SU-DHL-6 (cell line): ENCODE data around the gene NECTIN3.

Source experiments
- EZH2phosphoT487 ChIP-seq: fragments of 200-600 bp; sonication (generic), shearing (Covaris generic); conservative IDR thresholded peaks from 2 replicates; pipeline ENCODE4 v1.6.1; 2018; ENCODE audit warnings: mild to moderate bottlenecking, antibody characterized with exemption, low read length, moderate library complexity, mixed read lengths
- TF ChIP-seq, protein P1 (sequence below): fragments of 200-600 bp; sonication (generic); IDR thresholded peaks from one replicate; pipeline ENCODE4 v1.5.1; 2017; ENCODE audit warnings: antibody characterized with exemption, mild to moderate bottlenecking, low read length, moderate library complexity; ENCODE audit not compliant: insufficient read depth, poor library complexity, severe bottlenecking

DNA sequence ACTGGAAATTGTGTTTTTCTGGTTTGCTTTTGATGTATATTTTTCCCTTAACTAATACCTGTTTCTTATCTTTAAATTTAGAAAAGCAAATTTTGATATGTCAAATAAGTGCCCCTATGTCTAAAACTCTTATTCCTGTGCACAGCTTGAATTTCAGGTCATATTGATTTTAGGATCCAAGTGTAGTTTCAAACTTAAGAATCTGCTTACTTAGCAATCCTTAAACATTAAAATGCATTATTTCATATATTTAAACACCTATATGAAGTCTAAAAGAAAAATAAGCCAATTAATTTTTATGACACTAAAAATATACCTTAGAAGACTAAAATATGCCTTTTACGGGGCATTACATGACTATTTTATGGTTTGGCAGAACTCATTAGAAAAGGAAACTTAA, 59.2 kb downstream of the NECTIN3 start:
- TF ChIP-seq, protein P1, sequence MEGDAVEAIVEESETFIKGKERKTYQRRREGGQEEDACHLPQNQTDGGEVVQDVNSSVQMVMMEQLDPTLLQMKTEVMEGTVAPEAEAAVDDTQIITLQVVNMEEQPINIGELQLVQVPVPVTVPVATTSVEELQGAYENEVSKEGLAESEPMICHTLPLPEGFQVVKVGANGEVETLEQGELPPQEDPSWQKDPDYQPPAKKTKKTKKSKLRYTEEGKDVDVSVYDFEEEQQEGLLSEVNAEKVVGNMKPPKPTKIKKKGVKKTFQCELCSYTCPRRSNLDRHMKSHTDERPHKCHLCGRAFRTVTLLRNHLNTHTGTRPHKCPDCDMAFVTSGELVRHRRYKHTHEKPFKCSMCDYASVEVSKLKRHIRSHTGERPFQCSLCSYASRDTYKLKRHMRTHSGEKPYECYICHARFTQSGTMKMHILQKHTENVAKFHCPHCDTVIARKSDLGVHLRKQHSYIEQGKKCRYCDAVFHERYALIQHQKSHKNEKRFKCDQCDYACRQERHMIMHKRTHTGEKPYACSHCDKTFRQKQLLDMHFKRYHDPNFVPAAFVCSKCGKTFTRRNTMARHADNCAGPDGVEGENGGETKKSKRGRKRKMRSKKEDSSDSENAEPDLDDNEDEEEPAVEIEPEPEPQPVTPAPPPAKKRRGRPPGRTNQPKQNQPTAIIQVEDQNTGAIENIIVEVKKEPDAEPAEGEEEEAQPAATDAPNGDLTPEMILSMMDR: no peak
- TF ChIP-seq EZH2phosphoT487: no peak
